Measurements from ENCODE around the gene GGT7.

Gene GGT7

GRCh38 chr20:34842143-34842542, 30.5 kb downstream of the GGT7 start:
- TF ChIP-seq EZH2 (IDR thresholded peaks at IDR 0.05; ENCODE audit: borderline replicate concordance, low read length) = no peak
- TF ChIP-seq CTCF (IDR thresholded peaks at IDR 0.05; ENCODE audit: low read length) = no peak
- no peaks in the 10 kb centered on the region for H4K20me1 ChIP-seq (ENCODE audit: insufficient read depth, low read length)
- no peaks in the 10 kb centered on the region for H3K4me1 ChIP-seq (ENCODE audit: insufficient read depth, low read length, severe bottlenecking)
- no peaks in the 10 kb centered on the region for H3K79me2 ChIP-seq (ENCODE audit: insufficient read depth, low read length)
- no peaks in the 10 kb centered on the region for H3K9me3 ChIP-seq (ENCODE audit: low read length)
- no peak overlapping the region for H3K9ac ChIP-seq (ENCODE audit: low read length)
- no peak overlapping the region for H3K27ac ChIP-seq (ENCODE audit: low read depth, low read length, poor library complexity, severe bottlenecking)
- H3F3A ChIP-seq (ENCODE audit: insufficient read depth, low read length) = no peaks in the 10 kb centered on the region
- H3K4me3 ChIP-seq (ENCODE audit: low read depth, low read length, poor library complexity, severe bottlenecking) = no peak overlapping the region
- no peak overlapping the region for H3K4me2 ChIP-seq (ENCODE audit: low read length)
- H3K9me2 ChIP-seq (ENCODE audit: low read depth, low read length) = no peaks in the 10 kb centered on the region
- no peaks in the 10 kb centered on the region for H3K36me3 ChIP-seq (ENCODE audit: insufficient read depth, low read length)
- no peak overlapping the region for H2AFZ ChIP-seq (ENCODE audit: low read length)
- H3K27me3 ChIP-seq (ENCODE audit: insufficient read depth, low read length) = no peaks in the 10 kb centered on the region

GRCh38 chr20:34834459-34834893, 38.2 kb downstream of the GGT7 start:
- Histone ChIP-seq H3K27ac (ENCODE audit: low read depth, low read length, poor library complexity, severe bottlenecking) (no peak overlapping the region), H3K27me3 (ENCODE audit: insufficient read depth, low read length) (no peaks in the 10 kb centered on the region), H3K4me2 (ENCODE audit: low read length) (peak overlapping the region; percentile 56), H3K79me2 (ENCODE audit: insufficient read depth, low read length) (no peaks in the 10 kb centered on the region), H3F3A (ENCODE audit: insufficient read depth, low read length) (no peaks in the 10 kb centered on the region), H3K4me1 (ENCODE audit: insufficient read depth, low read length, severe bottlenecking) (no peaks in the 10 kb centered on the region), H2AFZ (ENCODE audit: low read length) (no peak overlapping the region), H3K9me2 (ENCODE audit: low read depth, low read length) (no peaks in the 10 kb centered on the region), H3K9me3 (ENCODE audit: low read length) (no peaks in the 10 kb centered on the region), H3K36me3 (ENCODE audit: insufficient read depth, low read length) (no peaks in the 10 kb centered on the region), H3K9ac (ENCODE audit: low read length) (no peak overlapping the region), H4K20me1 (ENCODE audit: insufficient read depth, low read length) (no peaks in the 10 kb centered on the region), H3K4me3 (ENCODE audit: low read depth, low read length, poor library complexity, severe bottlenecking) (no peak overlapping the region)
- TF ChIP-seq CTCF (IDR thresholded peaks at IDR 0.05; ENCODE audit: low read length) = peak; percentile 49
- no peak for TF ChIP-seq EZH2 (IDR thresholded peaks at IDR 0.05; ENCODE audit: borderline replicate concordance, low read length)

- Histone ChIP-seq H3K9me3 (ENCODE audit: low read length) (no peaks in the 10 kb centered on the region), H3K9ac (ENCODE audit: low read length) (no peak overlapping the region), H3K4me1 (ENCODE audit: insufficient read depth, low read length, severe bottlenecking) (peaks cover 3% of the 10 kb centered on the region), H3K9me2 (ENCODE audit: low read depth, low read length) (no peaks in the 10 kb centered on the region), H3K27ac (ENCODE audit: low read depth, low read length, poor library complexity, severe bottlenecking) (no peak overlapping the region), H4K20me1 (ENCODE audit: insufficient read depth, low read length) (no peaks in the 10 kb centered on the region), H2AFZ (ENCODE audit: low read length) (no peak overlapping the region), H3K27me3 (ENCODE audit: insufficient read depth, low read length) (no peaks in the 10 kb centered on the region), H3K4me2 (ENCODE audit: low read length) (no peak overlapping the region), H3F3A (ENCODE audit: insufficient read depth, low read length) (no peaks in the 10 kb centered on the region), H3K36me3 (ENCODE audit: insufficient read depth, low read length) (no peaks in the 10 kb centered on the region), H3K4me3 (ENCODE audit: low read depth, low read length, poor library complexity, severe bottlenecking) (no peak overlapping the region), H3K79me2 (ENCODE audit: insufficient read depth, low read length) (no peaks in the 10 kb centered on the region)
- TF ChIP-seq EZH2 (IDR thresholded peaks at IDR 0.05; ENCODE audit: borderline replicate concordance, low read length) = no peak
- no peak for TF ChIP-seq CTCF (IDR thresholded peaks at IDR 0.05; ENCODE audit: low read length)
Measured at GRCh38 chr20:34831936-34832335, 40.7 kb downstream of the GGT7 start.

Measured in OCI-LY1 (cell line).